ENCODE measurements around the gene MUC12.
"Not testable (repeated sequence)": the region's sequence is repeated elsewhere in the genome, so short reads cannot be mapped to it uniquely, and the experiment has no call there.

MUC12 gene

GRCh38 chr7:101065162-101065561, 95.8 kb downstream of the MUC12 start:
- not testable (repeated sequence) for DNase-seq (ENCODE audit: low read depth in 3 of 3, low spot score in 1 of 3)

DNA sequence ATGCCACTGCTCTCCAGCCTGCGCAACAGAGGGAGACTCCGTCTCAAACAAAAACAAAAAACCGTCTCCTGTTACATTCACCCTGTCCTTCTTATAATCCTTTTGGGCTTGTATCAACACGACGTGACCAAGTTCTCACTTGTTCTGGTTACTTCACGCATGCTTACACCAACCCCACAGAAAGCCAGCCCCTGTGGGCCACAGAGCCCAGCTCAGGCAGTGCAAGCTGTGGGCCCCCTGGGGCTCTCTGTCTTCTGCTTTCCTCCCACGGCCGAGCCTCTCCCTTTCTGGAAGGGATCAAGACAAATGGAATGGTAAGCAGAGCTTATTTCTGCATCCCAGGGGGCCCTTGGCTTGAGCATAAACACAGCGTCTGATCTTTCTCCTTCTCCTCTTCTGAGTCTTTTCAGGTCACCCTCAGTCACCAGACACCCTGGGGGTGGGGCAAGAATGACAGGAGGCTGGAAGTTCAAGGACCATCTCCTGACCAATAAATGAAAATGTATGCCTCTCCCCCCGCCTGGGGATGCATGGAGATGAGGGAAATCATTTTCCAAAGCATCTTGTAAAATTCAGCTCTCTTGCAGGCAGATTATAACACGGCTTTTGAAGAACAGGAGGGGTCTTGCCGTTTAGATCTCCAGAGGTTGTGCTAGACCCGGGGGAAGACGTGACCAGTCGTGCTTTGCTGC, 96.9 kb downstream of the MUC12 start:
- DNase-seq (ENCODE audit: low read depth in 3 of 3, low spot score in 1 of 3) = no peak

DNA sequence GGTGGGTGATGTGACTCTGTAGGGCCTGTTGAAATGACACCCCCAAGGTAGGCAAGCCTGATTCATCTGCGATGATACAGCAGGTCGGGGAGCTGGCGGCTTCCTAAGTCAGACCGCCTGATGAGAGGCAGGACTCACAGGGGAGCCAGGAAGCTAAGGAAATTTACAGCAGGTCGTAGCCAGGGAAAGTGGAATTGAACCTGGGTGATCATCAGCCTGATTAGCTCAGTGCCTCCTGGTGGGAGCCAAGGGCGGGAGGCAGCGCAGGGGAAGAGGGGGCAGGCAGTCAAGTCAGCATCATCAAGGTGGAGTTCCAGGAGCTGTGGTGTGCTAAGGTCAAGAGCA, 97.4 kb downstream of the MUC12 start:
- DNase-seq (ENCODE audit: low read depth in 3 of 3, low spot score in 1 of 3) = no peak

- DNase-seq (ENCODE audit: low read depth in 3 of 3, low spot score in 1 of 3) = no peak
Observed at GRCh38 chr7:101068401-101068800, 99.0 kb downstream of the MUC12 start.
